ENCODE measurements around the gene LRRC8B.
A peak's percentile ranks its signal among the peaks of the same experiment; 100 is the strongest.

The LRRC8B gene

GRCh38 chr1:89631816-89632656, 107.4 kb downstream of the LRRC8B start:
- Histone ChIP-seq H3K4me3 (ENCODE audit: low read length) (peak overlapping the region; percentile 91), H3K9ac (ENCODE audit: low read length) (peak overlapping the region; percentile 76), H3K27me3 (replicated peaks; ENCODE audit: control insufficient read depth, insufficient read depth, low read length) (no peaks in the 10 kb centered on the region), H3K36me3 (ENCODE audit: control insufficient read depth, insufficient read depth, low read length, severe bottlenecking) (no peaks in the 10 kb centered on the region), H3K4me1 (ENCODE audit: control insufficient read depth, insufficient read depth, low read length) (peaks cover 19% of the 10 kb centered on the region), H3K9me3 (ENCODE audit: control insufficient read depth, low read length) (no peaks in the 10 kb centered on the region)
- no peak for DNase-seq (ENCODE audit: low read depth)

GRCh38 chr1:89632657-89633247, 108.1 kb downstream of the LRRC8B start, which contains the start of gene LRRC8C:
Gene LRRC8C (plus strand): TSS chr1:89633120. CDS start chr1:89686474, 53,354 bp downstream.
- H3K36me3 ChIP-seq (ENCODE audit: control insufficient read depth, insufficient read depth, low read length, severe bottlenecking) = no peaks in the 10 kb centered on the region
- no peaks in the 10 kb centered on the region for H3K27me3 ChIP-seq (replicated peaks; ENCODE audit: control insufficient read depth, insufficient read depth, low read length)
- H3K9me3 ChIP-seq (ENCODE audit: control insufficient read depth, low read length) = no peaks in the 10 kb centered on the region
- DNase-seq (ENCODE audit: low read depth) = peak; percentile 92
- peaks cover 19% of the 10 kb centered on the region for H3K4me1 ChIP-seq (ENCODE audit: control insufficient read depth, insufficient read depth, low read length)
- H3K9ac ChIP-seq (ENCODE audit: low read length) = peak within 1 kb of the TSS; percentile 82
- peak within 1 kb of the TSS; percentile 91 for H3K4me3 ChIP-seq (ENCODE audit: low read length)

GRCh38 chr1:89633248-89633799, 108.7 kb downstream of the LRRC8B start:
- no peaks in the 10 kb centered on the region for H3K36me3 ChIP-seq (ENCODE audit: control insufficient read depth, insufficient read depth, low read length, severe bottlenecking)
- H3K9ac ChIP-seq (ENCODE audit: low read length) = peak overlapping the region; percentile 82
- no peaks in the 10 kb centered on the region for H3K27me3 ChIP-seq (replicated peaks; ENCODE audit: control insufficient read depth, insufficient read depth, low read length)
- H3K4me3 ChIP-seq (ENCODE audit: low read length) = peak overlapping the region; percentile 91
- peak; percentile 76 for DNase-seq (ENCODE audit: low read depth)
- peaks cover 19% of the 10 kb centered on the region for H3K4me1 ChIP-seq (ENCODE audit: control insufficient read depth, insufficient read depth, low read length)
- no peaks in the 10 kb centered on the region for H3K9me3 ChIP-seq (ENCODE audit: control insufficient read depth, low read length)

GRCh38 chr1:89633800-89634625, 109.4 kb downstream of the LRRC8B start:
- H3K27me3 ChIP-seq (replicated peaks; ENCODE audit: control insufficient read depth, insufficient read depth, low read length) = no peaks in the 10 kb centered on the region
- H3K4me1 ChIP-seq (ENCODE audit: control insufficient read depth, insufficient read depth, low read length) = peaks cover 19% of the 10 kb centered on the region
- peak; percentile 62 for DNase-seq (ENCODE audit: low read depth)

GRCh38 chr1:89635825-89636815, 111.5 kb downstream of the LRRC8B start:
- Histone ChIP-seq H3K4me3 (ENCODE audit: low read length) (no peak overlapping the region), H3K9ac (ENCODE audit: low read length) (no peak overlapping the region), H3K4me1 (ENCODE audit: control insufficient read depth, insufficient read depth, low read length) (peaks cover 19% of the 10 kb centered on the region), H3K27me3 (replicated peaks; ENCODE audit: control insufficient read depth, insufficient read depth, low read length) (no peaks in the 10 kb centered on the region), H3K9me3 (ENCODE audit: control insufficient read depth, low read length) (no peaks in the 10 kb centered on the region), H3K36me3 (ENCODE audit: control insufficient read depth, insufficient read depth, low read length, severe bottlenecking) (no peaks in the 10 kb centered on the region)
- peak; percentile 57 for DNase-seq (ENCODE audit: low read depth)

More at GRCh38 chr1:89633800-89634625, 109.4 kb downstream of the LRRC8B start:
- Histone ChIP-seq H3K4me3 (ENCODE audit: low read length) (peak overlapping the region; percentile 91), H3K36me3 (ENCODE audit: control insufficient read depth, insufficient read depth, low read length, severe bottlenecking) (no peaks in the 10 kb centered on the region), H3K9ac (ENCODE audit: low read length) (peak overlapping the region; percentile 82), H3K9me3 (ENCODE audit: control insufficient read depth, low read length) (no peaks in the 10 kb centered on the region)

- no peak overlapping the region for H3K4me3 ChIP-seq (ENCODE audit: low read length)
- H3K4me1 ChIP-seq (ENCODE audit: control insufficient read depth, insufficient read depth, low read length) = peaks cover 18% of the 10 kb centered on the region
- H3K9me3 ChIP-seq (ENCODE audit: control insufficient read depth, low read length) = no peaks in the 10 kb centered on the region
- H3K36me3 ChIP-seq (ENCODE audit: control insufficient read depth, insufficient read depth, low read length, severe bottlenecking) = no peaks in the 10 kb centered on the region
- H3K9ac ChIP-seq (ENCODE audit: low read length) = no peak overlapping the region
- H3K27me3 ChIP-seq (replicated peaks; ENCODE audit: control insufficient read depth, insufficient read depth, low read length) = no peaks in the 10 kb centered on the region
- DNase-seq (ENCODE audit: low read depth) = peak; percentile 16
These were observed 112.9 kb downstream of the LRRC8B start for GRCh38 chr1:89637496-89637895.

- H3K36me3 ChIP-seq (ENCODE audit: control insufficient read depth, insufficient read depth, low read length, severe bottlenecking) = no peaks in the 10 kb centered on the region
- no peak overlapping the region for H3K4me3 ChIP-seq (ENCODE audit: low read length)
- peaks cover 10% of the 10 kb centered on the region for H3K4me1 ChIP-seq (ENCODE audit: control insufficient read depth, insufficient read depth, low read length)
- no peak overlapping the region for H3K9ac ChIP-seq (ENCODE audit: low read length)
- no peaks in the 10 kb centered on the region for H3K9me3 ChIP-seq (ENCODE audit: control insufficient read depth, low read length)
- DNase-seq (ENCODE audit: low read depth) = no peak
- H3K27me3 ChIP-seq (replicated peaks; ENCODE audit: control insufficient read depth, insufficient read depth, low read length) = no peaks in the 10 kb centered on the region
These were observed 115.8 kb downstream of the LRRC8B start for GRCh38 chr1:89640440-89640839.

GRCh38 chr1:89641781-89642180, 117.2 kb downstream of the LRRC8B start:
- H3K36me3 ChIP-seq (ENCODE audit: control insufficient read depth, insufficient read depth, low read length, severe bottlenecking) = no peaks in the 10 kb centered on the region
- H3K27me3 ChIP-seq (replicated peaks; ENCODE audit: control insufficient read depth, insufficient read depth, low read length) = no peaks in the 10 kb centered on the region
- no peaks in the 10 kb centered on the region for H3K4me1 ChIP-seq (ENCODE audit: control insufficient read depth, insufficient read depth, low read length)
- DNase-seq (ENCODE audit: low read depth) = no peak
- H3K4me3 ChIP-seq (ENCODE audit: low read length) = no peak overlapping the region
- H3K9ac ChIP-seq (ENCODE audit: low read length) = no peak overlapping the region
- H3K9me3 ChIP-seq (ENCODE audit: control insufficient read depth, low read length) = peaks cover 7% of the 10 kb centered on the region

GRCh38 chr1:89643577-89643976, 118.9 kb downstream of the LRRC8B start:
- H3K9me3 ChIP-seq (ENCODE audit: control insufficient read depth, low read length) = peaks cover 7% of the 10 kb centered on the region
- H3K27me3 ChIP-seq (replicated peaks; ENCODE audit: control insufficient read depth, insufficient read depth, low read length) = no peaks in the 10 kb centered on the region
- H3K4me3 ChIP-seq (ENCODE audit: low read length) = no peak overlapping the region
- no peaks in the 10 kb centered on the region for H3K36me3 ChIP-seq (ENCODE audit: control insufficient read depth, insufficient read depth, low read length, severe bottlenecking)
- no peak for DNase-seq (ENCODE audit: low read depth)
- H3K9ac ChIP-seq (ENCODE audit: low read length) = no peak overlapping the region
- H3K4me1 ChIP-seq (ENCODE audit: control insufficient read depth, insufficient read depth, low read length) = no peaks in the 10 kb centered on the region

- Histone ChIP-seq H3K27me3 (replicated peaks; ENCODE audit: control insufficient read depth, insufficient read depth, low read length) (no peaks in the 10 kb centered on the region), H3K4me3 (ENCODE audit: low read length) (no peak overlapping the region), H3K9ac (ENCODE audit: low read length) (no peak overlapping the region), H3K9me3 (ENCODE audit: control insufficient read depth, low read length) (peaks cover 7% of the 10 kb centered on the region), H3K36me3 (ENCODE audit: control insufficient read depth, insufficient read depth, low read length, severe bottlenecking) (no peaks in the 10 kb centered on the region), H3K4me1 (ENCODE audit: control insufficient read depth, insufficient read depth, low read length) (no peaks in the 10 kb centered on the region)
- no peak for DNase-seq (ENCODE audit: low read depth)
These were observed 119.6 kb downstream of the LRRC8B start for GRCh38 chr1:89644119-89644814.

Measured in adipocyte (in vitro differentiated cells).